ENCODE results near the gene HRH1.

The HRH1 gene

GRCh38 chr3:11282250-11283138 lies 128.2 kb downstream of the HRH1 start:
- DNase-seq (ENCODE audit: low read depth), result no peak
- no peak for TF ChIP-seq CTCF (conservative IDR thresholded peaks at IDR 0.05; ENCODE audit: low read depth, low read length)
- no peak overlapping the region for H3K4me3 ChIP-seq (ENCODE audit: low read length)

- H3K4me3 ChIP-seq (ENCODE audit: low read length), result no peak overlapping the region
- no peak for DNase-seq (ENCODE audit: low read depth)
- no peak for TF ChIP-seq CTCF (conservative IDR thresholded peaks at IDR 0.05; ENCODE audit: low read depth, low read length)
Measured at GRCh38 chr3:11283139-11283475, 128.8 kb downstream of the HRH1 start.

- no peak overlapping the region for H3K4me3 ChIP-seq (ENCODE audit: low read length)
- no peak for TF ChIP-seq CTCF (conservative IDR thresholded peaks at IDR 0.05; ENCODE audit: low read depth, low read length)
- DNase-seq (ENCODE audit: low read depth), result no peak
Measured at GRCh38 chr3:11284011-11284410, 129.7 kb downstream of the HRH1 start.

GRCh38 chr3:11285471-11285870 lies 131.2 kb downstream of the HRH1 start:
- TF ChIP-seq CTCF (conservative IDR thresholded peaks at IDR 0.05; ENCODE audit: low read depth, low read length), result no peak
- DNase-seq (ENCODE audit: low read depth), result no peak
- no peak overlapping the region for H3K4me3 ChIP-seq (ENCODE audit: low read length)

GRCh38 chr3:11287404-11287803 lies 133.1 kb downstream of the HRH1 start:
- no peak for DNase-seq (ENCODE audit: low read depth)
- no peak overlapping the region for H3K4me3 ChIP-seq (ENCODE audit: low read length)
- TF ChIP-seq CTCF (conservative IDR thresholded peaks at IDR 0.05; ENCODE audit: low read depth, low read length), result no peak

- no peak for TF ChIP-seq CTCF (conservative IDR thresholded peaks at IDR 0.05; ENCODE audit: low read depth, low read length)
- H3K4me3 ChIP-seq (ENCODE audit: low read length), result no peak overlapping the region
- no peak for DNase-seq (ENCODE audit: low read depth)
Measured at GRCh38 chr3:11288021-11288491, 133.8 kb downstream of the HRH1 start.
